H1 (cell line): ENCODE measurements around the gene OR14A2. TPM values are rescaled to one million over a fixed set of nuclear protein-coding genes. Genes with fewer than 3 reads are reported as not detected.

ENCODE experiments used
- CTCF ChIA-PET: fragments of 300-600 bp; sonication (Branson Sonifier 250); formaldehyde crosslinking; loops from one replicate; lab custom pipeline; 2021; ENCODE audit not compliant: partially characterized antibody; lab: Charles Lee
- POLR2A ChIA-PET: fragments of 300-600 bp; sonication (Branson Sonifier 250); formaldehyde crosslinking; loops from one replicate; lab custom pipeline; 2021; ENCODE audit warnings: inconsistent platforms; ENCODE audit not compliant: partially characterized antibody; lab: Charles Lee
- DNase-seq, 2 experiments: peaks; one replicate each; pipeline versions ENCODE4 v3.0.0 to v3.0.0-alpha.2; 2010 to 2022; ENCODE audit warnings: low spot score in 2 of 2, low read depth in 1 of 2, mixed read lengths in 1 of 2
- FAIRE-seq: peaks from 2 replicates; lab custom pipeline; 2011; peaks lifted over from hg19 to GRCh38; lab: Jason Lieb, UNC
- H2AFZ ChIP-seq: 2 replicates; pipeline ENCODE4 v1.8.1; 2012; ENCODE audit warnings: low read length, inconsistent platforms
- H2AK5ac ChIP-seq: 2 replicates; pipeline ENCODE4 v1.6.1; 2013; ENCODE audit warnings: low read depth, low read length
- H2BK120ac ChIP-seq: replicated peaks from 2 replicates; pipeline ENCODE3; 2013; ENCODE audit warnings: low read depth, low read length, inconsistent platforms
- H2BK12ac ChIP-seq: 2 replicates; pipeline ENCODE4 v1.6.1; 2013; ENCODE audit warnings: low read depth, low read length
- H2BK15ac ChIP-seq: 2 replicates; pipeline ENCODE4 v1.6.1; 2013; ENCODE audit warnings: low read length
- H2BK20ac ChIP-seq: 2 replicates; pipeline ENCODE4 v1.6.1; 2013; ENCODE audit warnings: low read length
- H2BK5ac ChIP-seq: 2 replicates; pipeline ENCODE4 v1.6.1; 2013; ENCODE audit warnings: low read depth, low read length
- H3K14ac ChIP-seq: 2 replicates; pipeline ENCODE4 v1.6.1; 2013; ENCODE audit warnings: inconsistent platforms; ENCODE audit not compliant: insufficient read length
- H3K18ac ChIP-seq: 2 replicates; pipeline ENCODE4 v1.6.1; 2013; ENCODE audit warnings: low read length; ENCODE audit errors: extremely low read depth
- H3K23ac ChIP-seq: 2 replicates; pipeline ENCODE4 v1.6.1; 2013; ENCODE audit warnings: inconsistent platforms; ENCODE audit not compliant: insufficient read length
- H3K23me2 ChIP-seq: 2 replicates; pipeline ENCODE4 v1.6.1; 2013; ENCODE audit warnings: low read depth, low read length
- H3K27ac ChIP-seq: 2 replicates; pipeline ENCODE4 v1.6.1; 2011; ENCODE audit warnings: low read depth, low read length, inconsistent platforms
- H3K27me3 ChIP-seq, 4 experiments: replicated peaks in 1 of 4; 1 replicate in 1 of 4; 2 replicates in 3 of 4; pipeline versions ENCODE4 v1.6.1 to v1.8.1; 2011 to 2013; ENCODE audit warnings: low read length in 3 of 4, mild to moderate bottlenecking in 3 of 4, inconsistent platforms in 2 of 4, mixed read lengths in 2 of 4, moderate library complexity in 1 of 4; ENCODE audit not compliant: control insufficient read depth in 3 of 4, insufficient read depth in 3 of 4; ENCODE audit errors: extremely low read depth in 1 of 4
- H3K36me3 ChIP-seq, 4 experiments: 2 replicates each; pipeline versions ENCODE4 v1.6.1 to v1.8.1; 2011 to 2013; ENCODE audit warnings: mild to moderate bottlenecking in 4 of 4, low read length in 3 of 4, moderate library complexity in 2 of 4, control low read depth in 1 of 4, inconsistent platforms in 1 of 4; ENCODE audit not compliant: insufficient read depth in 4 of 4, control insufficient read depth in 2 of 4
- H3K4ac ChIP-seq: replicated peaks from 2 replicates; pipeline ENCODE3; 2013; ENCODE audit warnings: low read length, low read depth, mixed read lengths, inconsistent platforms; ENCODE audit not compliant: insufficient read length
- H3K4me1 ChIP-seq, 4 experiments: replicated peaks in 1 of 4; 1 replicate in 1 of 4; 2 replicates in 3 of 4; pipeline versions ENCODE4 v1.6.1 to v1.8.1; 2011 to 2013; ENCODE audit warnings: low read length in 3 of 4, inconsistent platforms in 2 of 4, mixed read lengths in 1 of 4; ENCODE audit not compliant: insufficient read depth in 4 of 4, control insufficient read depth in 3 of 4
- H3K4me2 ChIP-seq, 2 experiments: 2 replicates each; pipeline versions ENCODE4 v1.6.1 to v1.8.1; 2011 to 2013; ENCODE audit warnings: low read depth in 2 of 2, low read length in 2 of 2, control low read depth in 1 of 2, inconsistent platforms in 1 of 2, mild to moderate bottlenecking in 1 of 2; ENCODE audit not compliant: insufficient read depth in 1 of 2
- H3K4me3 ChIP-seq, 4 experiments: fragments of 200-600, 300-600 bp in 1 of 4; sonication (generic), shearing (Covaris generic), sonication (Bioruptor Twin) in 1 of 4; 2 replicates each; pipeline versions ENCODE4 v1.5.1 to v1.8.1; 2011 to 2016; ENCODE audit warnings: low read length in 4 of 4, low read depth in 3 of 4, control low read depth in 2 of 4, inconsistent platforms in 2 of 4, mild to moderate bottlenecking in 2 of 4, mixed read lengths in 1 of 4, moderate library complexity in 1 of 4; ENCODE audit not compliant: insufficient read depth in 2 of 4; ENCODE audit errors: extremely low read depth in 1 of 4
- H3K56ac ChIP-seq: replicated peaks from 2 replicates; pipeline ENCODE3; 2013; ENCODE audit warnings: low read depth, mild to moderate bottlenecking, mixed read lengths, low read length, inconsistent platforms; ENCODE audit not compliant: insufficient read length
- H3K79me1 ChIP-seq: 2 replicates; pipeline ENCODE4 v1.6.1; 2013; ENCODE audit warnings: low read depth, low read length, control low read depth
- H3K79me2 ChIP-seq, 2 experiments: 2 replicates each; pipeline versions ENCODE4 v1.6.1 to v1.8.1; 2012 to 2013; ENCODE audit warnings: low read length in 2 of 2, mild to moderate bottlenecking in 2 of 2, inconsistent platforms in 1 of 2; ENCODE audit not compliant: insufficient read depth in 2 of 2, control insufficient read depth in 1 of 2
- H3K9ac ChIP-seq, 4 experiments: replicated peaks in 1 of 4; 1 replicate in 1 of 4; 2 replicates in 3 of 4; pipeline versions ENCODE4 v1.6.1 to v1.8.1; 2011 to 2013; ENCODE audit warnings: low read depth in 3 of 4, low read length in 3 of 4, control low read depth in 2 of 4, mild to moderate bottlenecking in 2 of 4, moderate library complexity in 2 of 4, inconsistent platforms in 1 of 4; ENCODE audit errors: extremely low read depth in 1 of 4
- H3K9me3 ChIP-seq, 2 experiments: 2 replicates each; pipeline versions ENCODE4 v1.6.1 to v1.8.1; 2012 to 2013; ENCODE audit warnings: mild to moderate bottlenecking in 2 of 2, moderate library complexity in 2 of 2, control low read depth in 1 of 2, inconsistent platforms in 1 of 2, low read depth in 1 of 2, low read length in 1 of 2, mixed read lengths in 1 of 2; ENCODE audit not compliant: insufficient read depth in 2 of 2
- H4K20me1 ChIP-seq, 2 experiments: replicated peaks in 1 of 2; 2 replicates each; pipeline versions ENCODE3 to v1.8.1; 2011 to 2013; ENCODE audit warnings: inconsistent platforms in 2 of 2, low read length in 2 of 2, mild to moderate bottlenecking in 1 of 2; ENCODE audit not compliant: insufficient read depth in 2 of 2, control insufficient read depth in 1 of 2
- H4K5ac ChIP-seq: 2 replicates; pipeline ENCODE4 v1.6.1; 2013; ENCODE audit warnings: low read length, low read depth, mixed read lengths, inconsistent platforms; ENCODE audit not compliant: insufficient read length
- H4K8ac ChIP-seq: 2 replicates; pipeline ENCODE4 v1.8.0; 2013; ENCODE audit warnings: mild to moderate bottlenecking, moderate library complexity, low read length, inconsistent platforms; ENCODE audit not compliant: insufficient read depth; ENCODE audit errors: extremely low read depth
- H4K91ac ChIP-seq: replicated peaks from 2 replicates; pipeline ENCODE3; 2013; ENCODE audit warnings: low read length, mixed read lengths, inconsistent platforms; ENCODE audit not compliant: insufficient read length
- EP300 ChIP-seq, 2 experiments: IDR thresholded peaks; 1 replicate in 1 of 2; 2 replicates in 1 of 2; pipeline ENCODE4 v1.6.1; 2011 to 2012; ENCODE audit warnings: low read depth in 2 of 2, low read length in 2 of 2, mild to moderate bottlenecking in 2 of 2, borderline replicate concordance in 1 of 2, inconsistent platforms in 1 of 2, moderate library complexity in 1 of 2
- POLR2AphosphoS5 ChIP-seq: IDR thresholded peaks from 2 replicates; pipeline ENCODE4 v1.6.1; 2011; ENCODE audit warnings: low read depth, low read length
- RXRA ChIP-seq: IDR thresholded peaks from 2 replicates; pipeline ENCODE4 v1.6.1; 2011; ENCODE audit warnings: low read depth, mild to moderate bottlenecking, low read length, moderate library complexity; ENCODE audit not compliant: insufficient read depth
- YY1 ChIP-seq: IDR thresholded peaks from 2 replicates; pipeline ENCODE4 v1.6.1; 2011; ENCODE audit warnings: low read depth, mild to moderate bottlenecking, low read length
- WGBS, 2 experiments: shearing (Covaris generic) in 1 of 2; methylation state at CpG; one replicate each; pipeline versions ENCODE4 v1.1.6 to v1.1.7; 2013 to 2015; ENCODE audit warnings: low lambda C conversion rate in 2 of 2, mixed read lengths in 2 of 2, inconsistent platforms in 1 of 2, low coverage in 1 of 2, missing lambda C conversion rate in 1 of 2; ENCODE audit not compliant: insufficient replicate concordance in 2 of 2, insufficient coverage in 1 of 2, insufficient read length in 1 of 2; ENCODE audit errors: extremely low coverage in 1 of 2, missing lambda C conversion rate in 1 of 2; 5-methylcytosine and 5-hydroxymethylcytosine counted together
- long read RNA-seq, 2 experiments: library from RNA in 1 of 2; library from capped mRNA in 1 of 2; stranded (forward); transcript quantifications; one replicate each; pipeline ENCODE4 v2.0.0, GENCODE V29; 2021; ENCODE audit warnings: inconsistent platforms in 1 of 2
- polyA minus RNA-seq, 3 experiments: library from RNA; depleted of rRNA, polyadenylated mRNA; stranded (reverse); fragments of >200 nt; gene quantifications; 1 replicate in 2 of 3; 2 replicates in 1 of 3; pipeline ENCODE4 v1.2.3, GENCODE V29; 2011
- polyA plus RNA-seq, 7 experiments: library from polyadenylated mRNA; depleted of rRNA in 3 of 7; stranded (reverse) in 5 of 7; unstranded in 2 of 7; fragments of >200 nt in 5 of 7; fragments of 200-250 nt in 2 of 7; gene quantifications; 1 replicate in 5 of 7; 2 replicates in 1 of 7; 4 replicates in 1 of 7; pipeline versions ENCODE4 v1.2.1 to v1.2.3, GENCODE V29; 2011 to 2013; ENCODE audit warnings: missing spikeins in 2 of 7, mixed read lengths in 2 of 7
- total RNA-seq: library from RNA; stranded (reverse); fragmentation: NEBNext Ultra II Directional; extraction: Animal tissue kit (Norgen Biotek cat#: 25700); gene quantifications from 2 replicates; pipeline ENCODE4 v1.2.1, GENCODE V29; 2021

Gene OR14A2
- total RNA-seq (not detected in 2 replicates), polyA plus RNA-seq (2011; rRNA removed) (not detected in 2 replicates), polyA minus RNA-seq (2011; rRNA and poly(A)+ RNA removed) (not detected in 2 replicates)
- polyA plus RNA-seq (2011; cell fraction: cytosol; rRNA removed): not detected
- not detected for polyA plus RNA-seq (2011; cell fraction: nucleus; rRNA removed)
- not detected in 4 replicates for polyA plus RNA-seq (2012, experiment 1 of 2)
- polyA plus RNA-seq (2012, experiment 2 of 2): not detected
- polyA plus RNA-seq (2013, experiment 1 of 2): not detected
- polyA plus RNA-seq (2013, experiment 2 of 2): not detected
- polyA minus RNA-seq (2011; cell fraction: cytosol; rRNA and poly(A)+ RNA removed): not detected
- polyA minus RNA-seq (2011; cell fraction: nucleus; rRNA and poly(A)+ RNA removed): not detected
- long read RNA-seq, experiment 1: 0 reads
- long read RNA-seq, experiment 2: 0 reads

DNA sequence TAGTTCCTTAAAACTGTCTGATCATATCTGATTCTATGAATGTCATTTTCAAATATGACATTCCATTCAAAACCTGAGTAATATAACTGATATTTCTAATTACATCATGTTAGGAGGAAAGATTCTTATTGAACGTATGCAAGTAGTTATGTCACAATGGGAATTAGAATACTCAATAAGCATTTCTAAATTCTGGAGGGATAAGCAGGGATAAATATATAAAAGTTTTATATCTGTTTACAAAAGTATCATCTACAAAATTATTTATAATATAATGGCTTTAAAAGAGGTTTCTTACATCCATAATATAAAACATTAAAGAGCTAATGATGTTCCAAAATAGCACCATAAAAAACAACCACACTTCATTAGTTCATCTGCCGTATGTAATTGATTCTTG is at the start of gene OR14A2:
Gene OR14A2 (minus strand): TSS at position 101 of the 400 bp plus-strand sequence.
- Histone ChIP-seq H3K23ac (no peak within 1 kb of the TSS), H2BK5ac (no peak within 1 kb of the TSS), H3K79me2 (no peaks in the 10 kb centered on the region), H3K4me2 (no peak within 1 kb of the TSS), H2BK120ac (no peak within 1 kb of the TSS), H3K14ac (no peak within 1 kb of the TSS), H3K4ac (no peak within 1 kb of the TSS), H2AK5ac (no peak within 1 kb of the TSS), H2BK12ac (no peak within 1 kb of the TSS), H3K27me3 (no peaks in the 10 kb centered on the region), H4K8ac (no peak within 1 kb of the TSS), H3K9me3 (peaks cover 52 to 60% of the 10 kb centered on the region in 2 experiments), H3K4me3 (no peak within 1 kb of the TSS), H3K56ac (no peak within 1 kb of the TSS), H4K5ac (no peak within 1 kb of the TSS), H3K79me1 (no peaks in the 10 kb centered on the region), H2BK15ac (no peak within 1 kb of the TSS), H4K91ac (no peak within 1 kb of the TSS), H3K23me2 (no peaks in the 10 kb centered on the region), H3K4me1 (no peaks in the 10 kb centered on the region), H3K27ac (no peak within 1 kb of the TSS), H3K36me3 (no peaks in the 10 kb centered on the region), H2BK20ac (no peak within 1 kb of the TSS), H2AFZ (no peak within 1 kb of the TSS), H3K18ac (no peak within 1 kb of the TSS), H3K9ac (no peak within 1 kb of the TSS), H4K20me1 (no peaks in the 10 kb centered on the region)
- WGBS, 2 experiments: 88% methylated on average over 2 of the region's 2 CpGs; no CpG with 5 or more reads in 1 of the 2 experiments
- POLR2A ChIA-PET: no interaction called here
- FAIRE-seq: no peak
- CTCF ChIA-PET: no interaction called here
- DNase-seq: no peak
- TF ChIP-seq EP300 (IDR thresholded peaks at IDR 0.05; ENCODE audit: borderline replicate concordance in 1 of 2, low read depth in 2 of 2, low read length in 2 of 2): no peak
- no peak for TF ChIP-seq YY1
- TF ChIP-seq POLR2AphosphoS5: no peak
- no peak for TF ChIP-seq RXRA
